Measurements from ENCODE around the gene RRAS. TPM values are rescaled to one million over a fixed set of nuclear protein-coding genes. Genes with fewer than 3 reads are reported as not detected.
"Not testable (repeated sequence)": the region's sequence is repeated elsewhere in the genome, so short reads cannot be mapped to it uniquely, and the experiment has no call there.

Gene RRAS
- total RNA-seq, 1 donor from 2014 or later: 4.2 TPM

DNA sequence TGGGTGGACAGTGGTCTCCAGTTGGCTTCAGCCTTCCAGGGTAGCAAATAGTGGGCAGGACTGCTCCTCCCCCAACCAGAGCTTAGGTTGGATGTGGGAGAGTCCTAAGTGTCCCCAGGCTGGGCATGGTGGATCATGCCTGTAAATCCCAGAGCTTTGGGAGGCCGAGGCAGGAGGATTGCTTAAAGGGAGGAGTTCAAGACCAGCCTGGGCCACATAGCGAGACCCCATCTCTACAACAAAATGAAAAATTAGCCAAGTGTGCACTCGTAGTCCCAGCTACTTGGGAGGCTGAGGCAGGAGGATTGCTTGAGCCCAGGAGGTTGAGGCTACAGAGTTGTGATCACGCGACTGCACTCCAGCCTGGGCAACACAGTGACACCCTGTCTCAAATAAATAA is 7.4 kb downstream of the RRAS start:
- Histone ChIP-seq H3K4me1 (ENCODE audit: control insufficient read depth in 3 of 3, insufficient read depth in 3 of 3, low read length in 3 of 3) (peaks cover 11 to 13% (median 11%) of the 10 kb centered on the region in 3 donors), H3K36me3 (ENCODE audit: control insufficient read depth in 3 of 3, insufficient read depth in 3 of 3, low read length in 3 of 3) (peaks cover 3 to 8% (median 5%) of the 10 kb centered on the region in 3 donors), H3K4me3 (ENCODE audit: low read length in 3 of 3) (no peak overlapping the region), H3K9me3 (ENCODE audit: control insufficient read depth in 3 of 3, low read length in 3 of 3) (no peaks in the 10 kb centered on the region), H3K9ac (ENCODE audit: low read depth in 1 of 3, low read length in 3 of 3) (no peak overlapping the region), H3K27me3 (ENCODE audit: control insufficient read depth in 3 of 3, insufficient read depth in 3 of 3, low read length in 3 of 3) (no peaks in the 10 kb centered on the region), H3K27ac (ENCODE audit: low read depth, low read length) (no peak overlapping the region)

DNA sequence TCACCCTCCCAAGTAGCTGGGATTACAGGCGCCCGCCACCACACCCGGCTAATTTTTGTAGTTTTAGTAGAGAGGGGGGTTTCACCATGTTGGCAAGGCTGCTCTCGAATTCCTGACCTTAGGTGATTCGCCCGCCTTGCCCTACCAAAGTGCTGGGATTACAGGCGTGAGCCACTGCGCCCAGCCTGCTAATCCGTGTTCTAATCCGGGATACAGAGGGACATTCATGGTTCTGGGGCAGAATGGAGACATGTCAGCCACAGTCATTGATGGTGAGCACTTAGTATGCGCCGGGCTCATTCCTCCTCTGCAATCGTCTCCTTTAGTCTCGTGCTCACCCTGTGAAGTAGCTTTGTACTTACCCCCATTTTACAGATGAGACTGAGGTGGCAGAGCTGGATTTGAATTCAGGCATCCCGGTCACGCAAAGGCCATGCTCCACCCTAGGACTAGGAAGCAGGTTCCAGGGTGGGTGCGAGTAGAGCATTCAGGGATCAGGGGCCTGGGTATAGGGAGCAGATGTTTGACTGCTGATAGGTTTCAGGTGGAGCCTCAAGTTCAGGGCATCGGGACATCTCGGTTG is 8.2 kb downstream of the RRAS start:
- peaks cover 7 to 13% (median 8%) of the 10 kb centered on the region in 3 donors for H3K4me1 ChIP-seq (ENCODE audit: control insufficient read depth in 3 of 3, insufficient read depth in 3 of 3, low read length in 3 of 3)
- H3K27ac ChIP-seq (ENCODE audit: low read depth, low read length): no peak overlapping the region
- no peaks in the 10 kb centered on the region for H3K9me3 ChIP-seq (ENCODE audit: control insufficient read depth in 3 of 3, low read length in 3 of 3)
- H3K27me3 ChIP-seq (ENCODE audit: control insufficient read depth in 3 of 3, insufficient read depth in 3 of 3, low read length in 3 of 3): no peaks in the 10 kb centered on the region
- H3K9ac ChIP-seq (ENCODE audit: low read depth in 1 of 3, low read length in 3 of 3): peak overlapping the region in 1 of 3 donors; percentile 16
- H3K4me3 ChIP-seq (ENCODE audit: low read length in 3 of 3): no peak overlapping the region
- H3K36me3 ChIP-seq (ENCODE audit: control insufficient read depth in 3 of 3, insufficient read depth in 3 of 3, low read length in 3 of 3): peaks cover 4 to 7% (median 5%) of the 10 kb centered on the region in 3 donors

DNA sequence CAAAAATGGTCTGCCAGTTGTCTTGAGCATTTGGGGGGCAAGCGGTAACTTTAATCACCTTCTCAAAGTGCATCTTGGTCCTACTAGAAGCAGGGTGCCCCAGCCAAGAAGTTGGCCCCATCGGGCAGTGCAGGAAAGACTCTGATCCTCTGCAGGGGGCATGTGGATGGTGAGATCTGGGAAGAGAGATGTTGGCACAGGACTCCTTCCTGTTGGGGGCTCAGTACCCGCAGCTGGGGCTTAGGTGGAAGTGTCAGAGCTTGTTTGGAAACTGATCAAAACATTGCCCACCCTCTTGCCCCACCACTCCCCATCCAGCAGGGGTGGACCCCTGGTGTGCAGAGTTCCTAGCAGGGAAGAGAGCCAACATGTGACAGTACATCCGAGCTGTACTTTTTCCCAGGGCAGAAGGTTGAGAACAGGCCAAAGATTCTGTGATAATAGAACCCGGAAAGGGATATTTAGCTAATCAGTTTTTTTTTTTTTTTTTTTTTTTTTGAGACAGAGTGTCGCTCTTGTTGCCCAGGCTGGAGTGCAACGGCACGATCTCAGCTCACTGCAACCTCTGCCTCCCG is 8.8 kb downstream of the RRAS start:
- no peak overlapping the region for H3K4me3 ChIP-seq (ENCODE audit: low read length in 3 of 3)
- peaks cover 7 to 13% (median 8%) of the 10 kb centered on the region in 3 donors for H3K4me1 ChIP-seq (ENCODE audit: control insufficient read depth in 3 of 3, insufficient read depth in 3 of 3, low read length in 3 of 3)
- H3K27me3 ChIP-seq (ENCODE audit: control insufficient read depth in 3 of 3, insufficient read depth in 3 of 3, low read length in 3 of 3): no peaks in the 10 kb centered on the region
- no peak overlapping the region for H3K9ac ChIP-seq (ENCODE audit: low read depth in 1 of 3, low read length in 3 of 3)
- no peaks in the 10 kb centered on the region for H3K9me3 ChIP-seq (ENCODE audit: control insufficient read depth in 3 of 3, low read length in 3 of 3)
- H3K36me3 ChIP-seq (ENCODE audit: control insufficient read depth in 3 of 3, insufficient read depth in 3 of 3, low read length in 3 of 3): peaks cover 0 to 6% (median 4%) of the 10 kb centered on the region in 3 donors
- H3K27ac ChIP-seq (ENCODE audit: low read depth, low read length): no peak overlapping the region

DNA sequence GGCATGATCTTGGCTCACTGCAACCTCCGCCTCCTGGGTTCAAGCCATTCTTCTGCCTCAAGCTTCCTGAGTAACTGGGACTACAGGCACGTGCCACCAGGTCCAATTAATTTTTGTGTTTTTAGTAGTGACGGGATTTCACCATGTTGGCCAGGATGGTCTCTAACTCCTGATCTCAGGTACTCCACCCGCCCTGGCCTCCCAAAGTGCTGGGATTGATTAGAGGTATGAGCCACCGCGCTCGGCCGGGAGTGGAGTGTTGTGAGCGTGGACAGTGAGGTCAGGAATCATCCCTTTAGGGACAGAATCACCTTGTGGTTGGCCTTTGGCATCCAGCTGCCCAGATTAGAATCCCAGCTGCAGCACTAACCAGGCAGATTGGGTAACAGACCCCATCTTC is 10.3 kb downstream of the RRAS start:
- Histone ChIP-seq H3K9ac (ENCODE audit: low read depth in 1 of 3, low read length in 3 of 3) (peak overlapping the region in 1 of 3 donors; percentile 25), H3K4me3 (ENCODE audit: low read length in 3 of 3) (no peak overlapping the region), H3K36me3 (ENCODE audit: control insufficient read depth in 3 of 3, insufficient read depth in 3 of 3, low read length in 3 of 3) (peaks cover 4 to 6% (median 5%) of the 10 kb centered on the region in 3 donors), H3K4me1 (ENCODE audit: control insufficient read depth in 3 of 3, insufficient read depth in 3 of 3, low read length in 3 of 3) (peaks cover 4 to 9% (median 8%) of the 10 kb centered on the region in 3 donors), H3K9me3 (ENCODE audit: control insufficient read depth in 3 of 3, low read length in 3 of 3) (no peaks in the 10 kb centered on the region), H3K27ac (ENCODE audit: low read depth, low read length) (no peak overlapping the region), H3K27me3 (ENCODE audit: control insufficient read depth in 3 of 3, insufficient read depth in 3 of 3, low read length in 3 of 3) (no peaks in the 10 kb centered on the region)

DNA sequence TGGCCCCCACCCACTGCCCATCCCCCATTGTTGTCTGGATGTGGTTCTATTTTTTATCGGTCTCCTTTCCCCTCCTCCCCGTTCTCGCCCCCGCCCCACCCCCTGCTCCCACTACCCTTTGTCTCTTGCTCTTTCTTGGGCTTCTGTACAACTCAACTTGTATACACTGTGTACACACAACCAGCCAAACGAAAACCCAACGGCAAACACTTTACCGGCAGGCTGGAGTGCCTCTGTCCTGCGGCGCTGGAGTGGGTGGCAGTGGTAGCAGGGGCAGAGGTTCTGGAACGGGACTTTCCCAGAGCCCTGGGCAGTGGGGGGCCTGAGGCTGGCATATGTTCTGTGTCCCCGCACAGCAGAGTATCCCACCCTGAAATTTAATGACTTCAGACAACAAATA is 13.7 kb downstream of the RRAS start:
- no peak overlapping the region for H3K4me3 ChIP-seq (ENCODE audit: low read length in 3 of 3)
- H3K9ac ChIP-seq (ENCODE audit: low read depth in 1 of 3, low read length in 3 of 3): no peak overlapping the region
- peaks cover 0 to 5% (median 4%) of the 10 kb centered on the region in 3 donors for H3K4me1 ChIP-seq (ENCODE audit: control insufficient read depth in 3 of 3, insufficient read depth in 3 of 3, low read length in 3 of 3)
- H3K36me3 ChIP-seq (ENCODE audit: control insufficient read depth in 3 of 3, insufficient read depth in 3 of 3, low read length in 3 of 3): peaks cover 13 to 17% (median 15%) of the 10 kb centered on the region in 3 donors
- H3K27me3 ChIP-seq (ENCODE audit: control insufficient read depth in 3 of 3, insufficient read depth in 3 of 3, low read length in 3 of 3): no peaks in the 10 kb centered on the region
- no peak overlapping the region for H3K27ac ChIP-seq (ENCODE audit: low read depth, low read length)
- H3K9me3 ChIP-seq (ENCODE audit: control insufficient read depth in 3 of 3, low read length in 3 of 3): no peaks in the 10 kb centered on the region

DNA sequence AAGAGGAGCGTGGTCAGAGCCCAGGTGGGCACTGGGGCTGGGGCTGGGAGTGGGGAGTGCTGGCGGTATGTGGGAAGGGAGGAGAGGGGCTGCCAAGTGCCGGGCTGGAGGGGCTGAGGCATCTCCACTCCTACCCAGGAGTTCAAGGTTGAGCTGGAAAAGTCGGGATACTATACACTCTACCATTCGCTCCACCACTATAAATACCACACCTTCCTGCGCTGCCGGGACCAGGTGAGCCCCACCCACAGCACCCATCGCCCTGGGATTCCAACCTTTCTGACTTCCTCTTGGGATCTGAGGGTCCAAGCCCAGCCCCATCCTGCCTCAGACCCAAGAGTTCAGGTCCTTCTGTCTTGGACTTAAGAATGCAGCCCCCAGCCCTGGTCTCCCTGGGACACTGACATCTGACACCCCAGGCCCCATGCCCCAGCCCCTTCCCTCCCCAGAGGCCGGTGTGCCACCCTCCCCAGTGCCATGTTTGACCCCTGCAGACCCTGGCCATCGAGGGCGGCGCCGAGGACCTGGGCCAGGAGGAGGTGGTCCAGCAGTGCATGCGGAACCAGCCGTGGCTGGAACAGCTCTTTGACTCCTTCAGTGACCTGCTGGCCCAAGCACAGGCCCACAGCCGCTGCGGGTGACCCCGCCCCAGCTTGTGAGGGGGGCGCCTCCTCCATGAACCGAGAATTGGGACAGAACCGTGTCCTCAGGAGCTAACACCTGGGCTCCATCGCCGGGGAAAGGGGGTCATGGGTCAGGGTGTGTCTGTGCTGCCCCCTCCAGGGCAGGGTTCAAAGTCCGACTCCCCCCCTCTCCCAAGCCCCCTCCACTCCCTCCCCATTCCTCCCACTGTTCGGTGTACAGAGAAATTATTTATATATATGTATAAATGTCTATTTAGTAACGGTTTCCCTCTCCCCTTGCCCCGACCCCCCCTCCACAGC is 14.7 kb downstream of the RRAS start:
- Histone ChIP-seq H3K36me3 (ENCODE audit: control insufficient read depth in 3 of 3, insufficient read depth in 3 of 3, low read length in 3 of 3) (peaks cover 16 to 18% (median 18%) of the 10 kb centered on the region in 3 donors), H3K4me3 (ENCODE audit: low read length in 3 of 3) (no peak overlapping the region), H3K27me3 (ENCODE audit: control insufficient read depth in 3 of 3, insufficient read depth in 3 of 3, low read length in 3 of 3) (no peaks in the 10 kb centered on the region), H3K9ac (ENCODE audit: low read depth in 1 of 3, low read length in 3 of 3) (no peak overlapping the region), H3K9me3 (ENCODE audit: control insufficient read depth in 3 of 3, low read length in 3 of 3) (no peaks in the 10 kb centered on the region), H3K27ac (ENCODE audit: low read depth, low read length) (no peak overlapping the region), H3K4me1 (ENCODE audit: control insufficient read depth in 3 of 3, insufficient read depth in 3 of 3, low read length in 3 of 3) (no peaks in the 10 kb centered on the region)

DNA sequence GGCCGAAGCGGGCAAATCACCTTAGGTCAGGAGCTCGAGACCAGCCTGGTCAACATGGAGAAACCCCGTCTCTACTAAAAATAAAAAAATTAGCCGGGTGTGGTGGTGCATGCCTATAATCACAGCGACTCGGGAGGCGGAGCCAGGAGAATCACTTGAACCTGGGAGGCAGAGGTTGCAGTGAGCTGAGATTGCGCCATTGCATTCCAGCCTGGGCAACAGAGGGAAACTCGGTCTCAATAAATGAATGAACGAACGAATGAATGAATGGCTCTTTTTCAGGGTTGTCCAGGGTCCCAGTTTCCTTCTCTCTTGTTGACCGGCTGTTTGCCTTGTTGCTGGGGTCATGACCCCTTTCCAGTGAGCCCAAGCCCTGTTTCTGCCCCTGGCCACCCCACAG is 22.1 kb downstream of the RRAS start:
- peaks cover 49 to 59% (median 50%) of the 10 kb centered on the region in 3 donors for H3K36me3 ChIP-seq (ENCODE audit: control insufficient read depth in 3 of 3, insufficient read depth in 3 of 3, low read length in 3 of 3)
- not testable (repeated sequence) for H3K27ac ChIP-seq (ENCODE audit: low read depth, low read length); H3K4me1 ChIP-seq (ENCODE audit: control insufficient read depth in 3 of 3, insufficient read depth in 3 of 3, low read length in 3 of 3); H3K27me3 ChIP-seq (ENCODE audit: control insufficient read depth in 3 of 3, insufficient read depth in 3 of 3, low read length in 3 of 3); H3K9me3 ChIP-seq (ENCODE audit: control insufficient read depth in 3 of 3, low read length in 3 of 3); H3K9ac ChIP-seq (ENCODE audit: low read depth in 1 of 3, low read length in 3 of 3); H3K4me3 ChIP-seq (ENCODE audit: low read length in 3 of 3)

DNA sequence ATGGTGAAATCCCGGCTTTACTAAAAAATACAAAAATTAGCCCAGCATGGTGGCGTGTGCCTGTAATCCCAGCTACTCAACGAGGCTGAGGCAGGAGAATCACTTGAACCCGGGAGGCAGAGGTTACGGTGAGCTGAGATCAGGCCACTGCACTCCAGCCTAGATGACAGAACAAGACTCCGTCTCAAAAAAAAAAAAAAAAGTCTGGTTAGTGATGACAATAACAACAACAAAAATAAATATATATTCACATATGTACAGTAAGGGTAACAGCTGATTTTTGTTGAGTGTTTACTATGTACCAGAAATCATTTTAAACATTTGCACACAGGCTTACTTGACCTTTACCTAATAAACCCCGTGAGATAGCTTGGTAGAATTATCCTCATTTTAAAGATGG is 23.0 kb downstream of the RRAS start:
- Histone ChIP-seq H3K27ac (ENCODE audit: low read depth, low read length) (no peak overlapping the region), H3K4me1 (ENCODE audit: control insufficient read depth in 3 of 3, insufficient read depth in 3 of 3, low read length in 3 of 3) (peaks cover 0 to 12% (median 2%) of the 10 kb centered on the region in 3 donors), H3K9ac (ENCODE audit: low read depth in 1 of 3, low read length in 3 of 3) (no peak overlapping the region), H3K27me3 (ENCODE audit: control insufficient read depth in 3 of 3, insufficient read depth in 3 of 3, low read length in 3 of 3) (no peaks in the 10 kb centered on the region), H3K9me3 (ENCODE audit: control insufficient read depth in 3 of 3, low read length in 3 of 3) (no peaks in the 10 kb centered on the region), H3K4me3 (ENCODE audit: low read length in 3 of 3) (no peak overlapping the region), H3K36me3 (ENCODE audit: control insufficient read depth in 3 of 3, insufficient read depth in 3 of 3, low read length in 3 of 3) (peaks cover 47 to 57% (median 50%) of the 10 kb centered on the region in 3 donors)

DNA sequence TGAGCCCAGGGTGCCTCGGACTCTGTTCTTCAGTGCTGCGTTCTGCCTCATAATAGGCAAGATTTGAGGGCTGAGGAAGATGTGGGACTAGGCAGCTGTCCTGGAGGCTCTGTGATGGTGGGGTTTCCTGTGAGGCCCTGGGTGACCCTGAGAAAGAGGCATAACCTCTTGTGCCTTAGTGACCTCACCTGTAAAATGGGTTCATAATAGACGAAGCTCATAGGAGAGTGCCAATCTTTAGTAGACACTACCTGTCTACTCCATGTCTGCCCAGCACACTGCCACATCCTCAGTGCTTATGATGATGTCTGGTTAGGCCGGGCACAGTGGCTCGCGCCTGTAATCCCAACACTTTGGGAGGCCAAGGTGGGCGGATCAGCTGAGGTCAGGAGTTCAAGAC is 23.4 kb downstream of the RRAS start:
- H3K36me3 ChIP-seq (ENCODE audit: control insufficient read depth in 3 of 3, insufficient read depth in 3 of 3, low read length in 3 of 3): peaks cover 44 to 53% (median 46%) of the 10 kb centered on the region in 3 donors
- H3K9ac ChIP-seq (ENCODE audit: low read depth in 1 of 3, low read length in 3 of 3): no peak overlapping the region
- no peaks in the 10 kb centered on the region for H3K27me3 ChIP-seq (ENCODE audit: control insufficient read depth in 3 of 3, insufficient read depth in 3 of 3, low read length in 3 of 3)
- no peak overlapping the region for H3K27ac ChIP-seq (ENCODE audit: low read depth, low read length)
- H3K4me3 ChIP-seq (ENCODE audit: low read length in 3 of 3): no peak overlapping the region
- H3K4me1 ChIP-seq (ENCODE audit: control insufficient read depth in 3 of 3, insufficient read depth in 3 of 3, low read length in 3 of 3): peaks cover 0 to 12% (median 2%) of the 10 kb centered on the region in 3 donors
- no peaks in the 10 kb centered on the region for H3K9me3 ChIP-seq (ENCODE audit: control insufficient read depth in 3 of 3, low read length in 3 of 3)

DNA sequence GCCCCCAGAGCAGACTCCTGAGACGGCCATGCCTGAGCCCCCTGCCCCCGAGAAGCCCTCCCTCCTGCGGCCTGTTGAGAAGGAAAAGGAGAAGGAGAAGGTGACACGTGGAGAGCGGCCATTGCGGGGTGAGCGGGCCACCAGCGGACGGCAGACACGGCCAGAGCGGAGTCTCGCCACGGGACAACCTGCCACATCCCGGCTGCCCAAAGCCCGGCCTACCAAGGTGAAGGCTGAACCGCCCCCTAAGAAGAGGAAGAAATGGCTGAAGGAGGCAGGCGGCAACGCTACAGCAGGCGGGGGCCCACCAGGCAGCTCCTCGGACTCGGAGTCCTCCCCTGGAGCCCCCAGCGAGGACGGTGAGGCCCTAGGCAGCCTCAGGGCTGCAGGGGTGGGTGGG is 24.1 kb downstream of the RRAS start:
- Histone ChIP-seq H3K27me3 (ENCODE audit: control insufficient read depth in 3 of 3, insufficient read depth in 3 of 3, low read length in 3 of 3) (no peaks in the 10 kb centered on the region), H3K9ac (ENCODE audit: low read depth in 1 of 3, low read length in 3 of 3) (no peak overlapping the region), H3K4me1 (ENCODE audit: control insufficient read depth in 3 of 3, insufficient read depth in 3 of 3, low read length in 3 of 3) (peaks cover 0 to 12% (median 2%) of the 10 kb centered on the region in 3 donors), H3K4me3 (ENCODE audit: low read length in 3 of 3) (no peak overlapping the region), H3K27ac (ENCODE audit: low read depth, low read length) (no peak overlapping the region), H3K9me3 (ENCODE audit: control insufficient read depth in 3 of 3, low read length in 3 of 3) (no peaks in the 10 kb centered on the region), H3K36me3 (ENCODE audit: control insufficient read depth in 3 of 3, insufficient read depth in 3 of 3, low read length in 3 of 3) (peaks cover 43 to 50% (median 47%) of the 10 kb centered on the region in 3 donors)
